ENCODE measurements around the gene ADAMTS10. TPM values are rescaled to one million over a fixed set of nuclear protein-coding genes. Genes with fewer than 3 reads are reported as not detected.

Gene ADAMTS10
- total and polyA plus RNA-seq, 2 of the 8 experiments (the other 6 are each of a cell fraction or from before 2014, with no cell fraction given) = 6.9 to 17.4 TPM

- TF ChIP-seq GTF2F1 (IDR thresholded peaks at IDR 0.05; ENCODE audit: borderline replicate concordance, low read depth, low read length) = no peak
- peak; percentile 61 for TF ChIP-seq KDM4A (IDR thresholded peaks at IDR 0.05; ENCODE audit: low read depth, low read length, severe bottlenecking)
- TF ChIP-seq E2F6 (IDR thresholded peaks at IDR 0.05) = no peak
- no peak for TF ChIP-seq SP2 (IDR thresholded peaks at IDR 0.05; ENCODE audit: low read length)
- peak; percentile 17; the same call in 1 of the 2 replicates for TF ChIP-seq TBP (IDR thresholded peaks at IDR 0.05; ENCODE audit: low read depth, low read length)
- TF ChIP-seq KDM5A (IDR thresholded peaks at IDR 0.05; ENCODE audit: low read length) = no peak
- no peak for TF ChIP-seq TAF7 (optimal IDR thresholded peaks at IDR 0.05; ENCODE audit: borderline replicate concordance, low read depth, low read length)
- TF ChIP-seq ATF2 (IDR thresholded peaks at IDR 0.05; ENCODE audit: low read length) = no peak
- TF ChIP-seq ATF3 (IDR thresholded peaks at IDR 0.05; ENCODE audit: insufficient read depth, low read depth, low read length) = no peak
- TF ChIP-seq SUZ12 (IDR thresholded peaks at IDR 0.05; ENCODE audit: low read length) = no peak
- TF ChIP-seq PHF8 (conservative IDR thresholded peaks at IDR 0.05; ENCODE audit: low read depth, low read length) = no peak; the same call in 1 of the 2 replicates
- no peak for TF ChIP-seq KDM1A (IDR thresholded peaks at IDR 0.05; ENCODE audit: borderline replicate concordance, low read length)
- no peak for TF ChIP-seq HDAC6 (IDR thresholded peaks at IDR 0.05; ENCODE audit: low read depth, low read length)
- no peak for TF ChIP-seq TEAD4 (IDR thresholded peaks at IDR 0.05; ENCODE audit: low read depth, low read length)
- TF ChIP-seq TCF12 (IDR thresholded peaks at IDR 0.05; ENCODE audit: low read depth, low read length) = no peak
- TF ChIP-seq SP4 (IDR thresholded peaks at IDR 0.05; ENCODE audit: low read length) = peak; percentile 86
- TF ChIP-seq ASH2L (IDR thresholded peaks at IDR 0.05; ENCODE audit: low read length) = peak; percentile 36
- TF ChIP-seq CHD1 (IDR thresholded peaks at IDR 0.05; ENCODE audit: low read depth, low read length) = no peak
- no peak for TF ChIP-seq NRF1 (IDR thresholded peaks at IDR 0.05; ENCODE audit: low read depth, low read length)
- no peak for TF ChIP-seq USF2 (IDR thresholded peaks at IDR 0.05; ENCODE audit: low read length)
Observed at GRCh38 chr19:8592231-8593009, 18.1 kb downstream of the ADAMTS10 start (continued).
